NT2/D1 (cell line): ENCODE results near the gene ITGA5.

Source experiments
- DNase-seq: peaks from one replicate; pipeline ENCODE4 v3.0.0-alpha.2; 2011; ENCODE audit warnings: low read depth, low spot score
- H3K27me3 ChIP-seq: 2 replicates; pipeline ENCODE4 v1.6.0; 2011; ENCODE audit warnings: mild to moderate bottlenecking; ENCODE audit not compliant: insufficient read length, insufficient read depth
- H3K36me3 ChIP-seq: 2 replicates; pipeline ENCODE4 v1.6.1; 2011; ENCODE audit warnings: mild to moderate bottlenecking, low read length, mixed read lengths; ENCODE audit not compliant: insufficient read depth, insufficient read length
- H3K4me1 ChIP-seq: 2 replicates; pipeline ENCODE4 v1.5.1; 2011; ENCODE audit not compliant: insufficient read depth, insufficient read length
- H3K4me3 ChIP-seq: 2 replicates; pipeline ENCODE4 v1.5.1; 2011; ENCODE audit warnings: low read depth; ENCODE audit not compliant: insufficient read length
- H3K9ac ChIP-seq: 2 replicates; pipeline ENCODE4 v1.6.0; 2011; ENCODE audit warnings: low read depth; ENCODE audit not compliant: insufficient read length
- H3K9me3 ChIP-seq: 2 replicates; pipeline ENCODE4 v1.5.1; 2011; ENCODE audit warnings: mild to moderate bottlenecking, low read length; ENCODE audit not compliant: insufficient read depth
- SUZ12 ChIP-seq: IDR thresholded peaks from 2 replicates; pipeline ENCODE4 v1.6.1; 2011; ENCODE audit not compliant: insufficient read length, insufficient read depth; ENCODE audit errors: extremely low read depth
- YY1 ChIP-seq: IDR thresholded peaks from 2 replicates; pipeline ENCODE4 v1.6.1; 2011; ENCODE audit not compliant: insufficient read length, insufficient read depth
- ZNF274 ChIP-seq: IDR thresholded peaks from 2 replicates; pipeline ENCODE4 v1.6.1; 2011; ENCODE audit warnings: mild to moderate bottlenecking, low read depth, low read length

Gene ITGA5

GRCh38 chr12:54378796-54379397, 40.2 kb downstream of the ITGA5 start:
- H3K36me3 ChIP-seq, result peaks cover 31% of the 10 kb centered on the region
- peaks cover 29% of the 10 kb centered on the region for H3K4me1 ChIP-seq
- peak overlapping the region; percentile 27 for H3K4me3 ChIP-seq
- no peak for TF ChIP-seq ZNF274
- H3K27me3 ChIP-seq, result no peaks in the 10 kb centered on the region
- peak overlapping the region; percentile 37 for H3K9ac ChIP-seq
- no peak for DNase-seq
- H3K9me3 ChIP-seq, result no peaks in the 10 kb centered on the region

DNA sequence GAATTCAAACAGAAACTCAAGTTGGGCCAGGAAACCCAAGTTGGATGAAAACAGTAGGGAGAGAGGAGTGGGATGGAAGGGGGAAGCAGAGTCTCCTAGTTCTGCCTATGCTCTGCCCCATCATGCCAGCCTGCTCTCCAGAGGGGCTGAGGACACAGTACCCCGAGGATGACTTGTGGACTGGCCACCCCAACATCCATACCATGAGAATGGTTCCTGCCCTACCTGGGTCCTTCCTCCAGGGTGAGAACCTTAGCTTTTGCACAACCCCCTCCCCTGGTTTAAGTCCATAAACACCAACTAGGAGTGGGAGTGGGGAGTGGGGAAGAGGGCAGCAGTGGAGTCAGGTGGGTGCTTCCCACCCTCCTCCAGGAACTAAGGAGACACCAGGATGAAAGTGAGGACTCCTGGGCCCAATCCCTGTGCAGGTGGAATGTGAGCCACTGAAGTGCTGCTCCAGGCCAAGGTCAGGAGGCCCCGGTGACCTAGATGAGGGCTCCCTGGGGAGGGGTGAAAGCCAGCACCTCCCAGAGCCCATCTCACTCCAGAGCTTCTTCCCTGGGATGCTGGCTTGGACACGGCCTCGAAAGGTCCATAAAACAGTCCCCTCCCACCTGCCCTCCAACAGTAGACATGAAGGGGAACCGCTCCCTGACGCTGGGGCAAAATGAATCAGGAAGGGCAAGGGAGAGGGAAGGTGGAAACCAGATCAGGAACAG, 41.1 kb downstream of the ITGA5 start:
- Histone ChIP-seq H3K27me3 (no peaks in the 10 kb centered on the region), H3K9me3 (no peaks in the 10 kb centered on the region), H3K4me1 (peaks cover 30% of the 10 kb centered on the region), H3K36me3 (peaks cover 32% of the 10 kb centered on the region), H3K9ac (peak overlapping the region; percentile 37), H3K4me3 (no peak overlapping the region)
- no peak for TF ChIP-seq ZNF274
- no peak for TF ChIP-seq YY1
- TF ChIP-seq SUZ12, result no peak
- DNase-seq, result no peak

- no peak for TF ChIP-seq ZNF274
- TF ChIP-seq SUZ12, result no peak
- no peak for TF ChIP-seq YY1
- H3K9me3 ChIP-seq, result no peaks in the 10 kb centered on the region
- peaks cover 37% of the 10 kb centered on the region for H3K36me3 ChIP-seq
- H3K27me3 ChIP-seq, result no peaks in the 10 kb centered on the region
- peaks cover 31% of the 10 kb centered on the region for H3K4me1 ChIP-seq
- no peak overlapping the region for H3K4me3 ChIP-seq
- DNase-seq, result no peak
- H3K9ac ChIP-seq, result no peak overlapping the region
Measured at GRCh38 chr12:54377007-54377406, 42.1 kb downstream of the ITGA5 start.

DNA sequence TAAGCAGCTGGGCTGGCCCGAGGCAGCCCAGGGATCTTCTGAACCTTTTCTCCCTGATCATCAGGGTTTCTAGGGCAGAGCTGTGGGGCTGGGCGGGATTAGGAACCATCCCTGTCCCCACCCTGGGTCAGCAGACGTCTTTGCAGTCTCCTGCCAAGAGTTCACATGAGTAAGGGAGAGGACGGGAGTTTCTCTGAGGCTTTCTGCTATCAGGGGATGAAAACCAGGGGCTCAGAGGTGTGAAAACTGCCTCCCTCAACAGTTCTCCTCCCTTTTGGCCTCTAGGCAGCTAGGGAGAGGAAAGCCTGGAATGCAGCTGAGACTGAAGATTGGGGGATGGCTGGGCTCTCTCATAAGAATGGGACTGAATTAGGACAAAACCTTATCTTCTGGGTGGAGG, 42.5 kb downstream of the ITGA5 start:
- peaks cover 38% of the 10 kb centered on the region for H3K36me3 ChIP-seq
- TF ChIP-seq ZNF274, result no peak
- no peak for TF ChIP-seq YY1
- no peak for TF ChIP-seq SUZ12
- H3K9ac ChIP-seq, result no peak overlapping the region

GRCh38 chr12:54375259-54375579, 43.8 kb downstream of the ITGA5 start:
- Histone ChIP-seq H3K9me3 (no peaks in the 10 kb centered on the region), H3K9ac (no peak overlapping the region), H3K4me1 (peaks cover 35% of the 10 kb centered on the region), H3K36me3 (peaks cover 41% of the 10 kb centered on the region), H3K27me3 (no peaks in the 10 kb centered on the region), H3K4me3 (no peak overlapping the region)
- TF ChIP-seq SUZ12 (no peak), YY1 (no peak), ZNF274 (no peak)
- no peak for DNase-seq

More for the DNA sequence above, 42.5 kb downstream of the ITGA5 start:
- Histone ChIP-seq H3K9me3 (no peaks in the 10 kb centered on the region), H3K4me1 (peaks cover 33% of the 10 kb centered on the region), H3K27me3 (no peaks in the 10 kb centered on the region), H3K4me3 (no peak overlapping the region)
- DNase-seq, result no peak

GRCh38 chr12:54374562-54375258, 44.4 kb downstream of the ITGA5 start:
- no peak overlapping the region for H3K9ac ChIP-seq
- no peaks in the 10 kb centered on the region for H3K27me3 ChIP-seq
- peaks cover 41% of the 10 kb centered on the region for H3K36me3 ChIP-seq
- peaks cover 35% of the 10 kb centered on the region for H3K4me1 ChIP-seq
- DNase-seq, result no peak
- TF ChIP-seq YY1, result no peak
- no peak for TF ChIP-seq SUZ12
- no peak for TF ChIP-seq ZNF274
- H3K9me3 ChIP-seq, result no peaks in the 10 kb centered on the region
- no peak overlapping the region for H3K4me3 ChIP-seq

GRCh38 chr12:54373649-54374561, 45.2 kb downstream of the ITGA5 start:
- DNase-seq, result no peak
- Histone ChIP-seq H3K4me3 (no peak overlapping the region), H3K9ac (no peak overlapping the region), H3K9me3 (no peaks in the 10 kb centered on the region), H3K27me3 (no peaks in the 10 kb centered on the region), H3K4me1 (peaks cover 36% of the 10 kb centered on the region), H3K36me3 (peaks cover 41% of the 10 kb centered on the region)
- TF ChIP-seq YY1 (no peak), ZNF274 (no peak), SUZ12 (no peak)
